GM21723 (cell line): ENCODE data around the gene LRRN1.
"Not testable (repeated sequence)": the region's sequence is repeated elsewhere in the genome, so short reads cannot be mapped to it uniquely, and the experiment has no call there.

Experiments used
- ATAC-seq: cut with Tn5 transposase; IDR thresholded peaks from one replicate; pipeline ENCODE4 v1.9.1; 2021; ENCODE audit warnings: mild to moderate bottlenecking, moderate library complexity; ENCODE audit not compliant: unreplicated experiment

LRRN1 gene

GRCh38 chr3:3887311-3887710, 88.1 kb downstream of the LRRN1 start:
- ATAC-seq: not testable (repeated sequence)

- ATAC-seq: no peak
Measured at GRCh38 chr3:3893590-3893989, 94.4 kb downstream of the LRRN1 start.
